Stimulated activated CD4-positive, alpha-beta T cell treated with anti-CD3 and anti-CD28 coated beads, Interleukin-12 subunit alpha, Interleukin-12 subunit beta, amount 100 ng/mL, for 48 hours (primary cell): ENCODE results near the gene ENO4.

ENCODE experiments used
- DNase-seq, 3 donors: peaks; one replicate each; pipeline ENCODE4 v3.0.0-alpha.2; 2020; ENCODE audit warnings: low read depth in 2 of 3, low spot score in 1 of 3

The ENO4 gene, protein sequence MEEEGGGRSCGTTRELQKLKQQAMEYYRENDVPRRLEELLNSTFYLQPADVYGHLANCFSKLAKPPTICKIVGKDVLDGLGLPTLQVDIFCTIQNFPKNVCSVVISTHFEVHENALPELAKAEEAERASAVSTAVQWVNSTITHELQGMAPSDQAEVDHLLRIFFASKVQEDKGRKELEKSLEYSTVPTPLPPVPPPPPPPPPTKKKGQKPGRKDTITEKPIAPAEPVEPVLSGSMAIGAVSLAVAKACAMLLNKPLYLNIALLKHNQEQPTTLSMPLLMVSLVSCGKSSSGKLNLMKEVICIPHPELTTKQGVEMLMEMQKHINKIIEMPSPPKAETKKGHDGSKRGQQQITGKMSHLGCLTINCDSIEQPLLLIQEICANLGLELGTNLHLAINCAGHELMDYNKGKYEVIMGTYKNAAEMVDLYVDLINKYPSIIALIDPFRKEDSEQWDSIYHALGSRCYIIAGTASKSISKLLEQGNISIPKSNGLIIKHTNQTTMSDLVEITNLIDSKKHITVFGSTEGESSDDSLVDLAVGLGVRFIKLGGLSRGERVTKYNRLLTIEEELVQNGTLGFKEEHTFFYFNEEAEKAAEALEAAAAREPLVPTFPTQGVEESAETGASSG

GRCh38 chr10:116849248-116850057, at the start of gene ENO4:
Gene ENO4, plus strand, starts transcription at chr10:116849499. Its CDS starts 68 bp downstream, at chr10:116849567.
- peak in 2 of 3 donors; percentile 1 to 5 for DNase-seq

DNA sequence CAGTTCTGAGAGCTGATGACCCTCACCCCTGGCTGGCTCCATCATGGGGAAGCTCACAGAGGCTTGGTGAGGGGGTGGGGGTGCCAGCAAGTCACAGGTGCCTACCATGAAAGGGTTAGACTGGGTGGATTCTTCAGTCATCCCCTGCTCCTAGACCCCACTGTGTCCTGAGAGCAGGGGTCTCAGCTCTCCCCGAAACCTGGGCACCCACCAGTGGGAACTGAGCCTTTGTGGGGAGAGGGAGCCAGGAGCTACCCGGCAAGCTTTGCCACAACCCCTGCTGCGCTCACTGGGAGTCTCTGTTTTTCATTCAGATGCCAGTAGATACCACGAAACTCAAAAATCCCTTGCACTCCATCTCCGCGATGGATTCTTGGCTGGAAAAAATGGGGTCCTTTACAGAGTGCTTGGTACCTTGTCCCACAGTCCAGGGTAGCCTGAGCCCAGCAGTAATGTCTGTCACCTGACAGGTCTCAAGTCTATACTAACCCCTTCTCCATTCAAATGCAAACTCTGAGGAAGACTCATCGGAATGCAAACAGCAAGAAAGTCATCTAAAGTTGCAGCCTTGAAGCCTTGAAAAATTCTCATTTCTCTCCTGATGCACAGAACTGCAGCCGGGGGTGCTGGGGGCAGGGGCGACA, 48.9 kb upstream of the ENO4 start:
- no peak for DNase-seq

- DNase-seq = no peak
Measured at GRCh38 chr10:116801658-116802057, 47.6 kb upstream of the ENO4 start.

GRCh38 chr10:116802474-116802873, 46.8 kb upstream of the ENO4 start:
- no peak for DNase-seq

DNA sequence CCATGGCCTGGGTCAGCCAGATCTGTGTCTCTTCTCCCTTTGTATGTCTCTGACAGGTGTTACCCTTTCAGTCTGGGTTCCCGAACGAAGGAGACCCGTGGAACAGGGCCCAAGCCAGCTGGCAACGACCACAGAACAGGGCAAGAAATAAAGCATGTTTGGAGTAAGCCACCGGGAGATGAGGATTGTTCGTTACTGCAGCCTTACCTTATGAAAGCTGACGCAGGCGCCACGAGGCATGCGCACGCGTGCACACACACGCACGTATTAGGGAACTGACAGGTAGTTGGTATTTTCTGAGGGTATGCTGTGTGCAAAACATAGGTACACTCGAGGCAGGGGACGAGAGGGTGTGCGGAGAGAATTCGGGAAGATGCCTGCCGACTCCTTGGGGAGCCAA, 46.4 kb upstream of the ENO4 start:
- DNase-seq = no peak

DNA sequence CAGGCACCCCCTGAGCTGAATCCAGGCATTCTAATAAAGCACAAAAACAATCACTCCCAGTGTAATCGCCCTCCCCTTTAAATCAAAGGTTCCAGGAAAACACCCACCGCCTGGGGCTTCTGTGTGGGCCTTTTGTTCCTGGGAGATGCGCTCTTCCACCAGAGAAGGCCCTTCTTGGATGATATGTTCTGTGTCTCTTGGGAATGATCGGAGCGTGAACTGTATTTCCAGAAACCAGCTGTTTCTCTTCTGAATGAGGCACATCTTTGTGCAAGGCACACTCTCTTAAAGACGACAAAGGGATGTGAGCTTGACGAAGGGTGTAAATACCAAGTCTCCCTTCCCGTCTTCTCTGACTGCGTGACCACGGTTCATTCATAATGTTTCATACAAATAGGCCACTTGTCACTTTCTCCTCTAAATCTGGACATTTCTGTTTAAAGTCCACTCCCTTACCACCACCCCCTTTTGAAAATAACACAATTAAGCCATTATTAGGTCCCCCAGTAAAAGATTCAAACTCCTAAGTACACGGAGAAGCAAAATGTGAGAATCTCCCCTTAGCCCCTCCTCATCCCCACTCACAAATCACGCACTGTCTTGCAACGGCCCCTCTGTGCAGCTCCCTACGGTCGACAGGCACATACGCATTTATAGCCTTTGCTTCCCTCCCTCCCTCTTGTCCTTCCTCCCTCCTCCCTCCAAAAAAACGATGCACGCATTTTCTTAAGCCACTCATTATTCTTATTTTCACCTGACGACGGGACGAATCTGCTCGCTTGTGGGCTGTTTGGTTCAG, 45.6 kb upstream of the ENO4 start:
- no peak for DNase-seq

- DNase-seq = no peak
Measured at GRCh38 chr10:116808706-116809105, 40.6 kb upstream of the ENO4 start.

DNA sequence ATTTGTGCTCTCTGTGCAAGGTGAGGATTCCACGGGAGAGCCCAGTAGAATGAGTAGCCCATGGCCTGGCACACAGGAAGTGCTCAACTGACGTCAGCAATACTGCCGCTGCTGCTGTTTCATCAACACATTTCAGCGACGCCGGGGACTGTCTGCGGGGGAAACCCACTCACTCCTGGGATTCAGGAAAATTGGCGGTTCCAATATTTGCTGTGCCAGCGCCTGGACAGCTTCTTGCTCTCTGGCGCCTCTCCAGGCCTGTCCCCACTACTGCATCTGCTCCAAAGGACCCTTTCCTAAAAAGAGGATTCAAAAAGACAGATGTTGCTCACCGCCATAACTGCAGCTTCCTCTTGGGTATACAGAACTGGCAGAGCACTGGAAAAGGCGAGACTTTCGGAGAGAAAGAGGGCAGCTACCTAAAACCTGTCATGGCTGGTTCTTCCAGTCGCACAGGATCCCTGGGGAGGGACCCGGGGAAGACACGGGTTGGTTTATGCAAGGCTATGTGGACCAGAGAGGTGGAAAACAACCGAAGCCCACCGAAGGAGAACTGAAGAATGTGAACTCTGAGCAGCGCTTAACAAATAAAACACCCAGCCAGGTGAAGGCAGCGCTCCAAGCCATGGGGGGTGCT, 39.7 kb upstream of the ENO4 start:
- no peak for DNase-seq

DNA sequence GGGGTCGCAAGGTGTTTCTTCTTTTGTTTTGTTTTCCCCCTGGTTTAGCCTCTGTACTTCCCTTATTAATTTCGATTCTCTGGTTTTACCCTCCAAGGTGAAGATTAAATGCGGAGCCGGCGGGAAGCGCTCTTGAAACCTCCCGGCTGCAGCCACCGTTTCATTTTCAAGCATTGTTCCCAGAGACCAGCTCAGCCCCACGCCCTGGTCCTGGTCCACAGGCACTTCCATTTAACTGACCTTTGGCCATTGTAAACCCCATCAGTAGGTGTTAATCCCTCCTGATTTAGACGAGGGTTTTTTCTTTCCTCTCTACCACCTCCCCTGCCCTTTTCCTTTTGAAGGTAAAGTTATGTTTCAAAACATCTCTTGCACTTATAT, 39.2 kb upstream of the ENO4 start:
- DNase-seq = no peak

DNA sequence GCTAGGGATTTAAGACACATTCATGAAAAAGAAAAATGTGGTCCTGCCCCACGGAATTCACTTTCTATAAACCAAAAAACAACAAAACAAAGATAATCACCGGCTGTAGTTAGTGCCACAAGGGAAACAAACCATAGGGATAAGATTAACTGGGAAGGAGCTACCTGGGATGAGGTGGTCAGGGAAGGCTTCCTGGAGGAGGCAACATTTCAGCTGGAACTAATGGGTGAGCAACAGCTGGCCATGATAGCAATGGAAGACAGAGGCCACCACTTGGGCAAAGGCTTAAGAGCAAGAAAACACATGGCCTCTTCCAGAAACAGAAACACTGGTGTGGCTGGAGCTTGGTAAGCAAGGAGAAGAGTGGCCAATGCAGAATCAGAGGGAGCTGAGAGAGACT, 38.4 kb upstream of the ENO4 start:
- DNase-seq = no peak

DNA sequence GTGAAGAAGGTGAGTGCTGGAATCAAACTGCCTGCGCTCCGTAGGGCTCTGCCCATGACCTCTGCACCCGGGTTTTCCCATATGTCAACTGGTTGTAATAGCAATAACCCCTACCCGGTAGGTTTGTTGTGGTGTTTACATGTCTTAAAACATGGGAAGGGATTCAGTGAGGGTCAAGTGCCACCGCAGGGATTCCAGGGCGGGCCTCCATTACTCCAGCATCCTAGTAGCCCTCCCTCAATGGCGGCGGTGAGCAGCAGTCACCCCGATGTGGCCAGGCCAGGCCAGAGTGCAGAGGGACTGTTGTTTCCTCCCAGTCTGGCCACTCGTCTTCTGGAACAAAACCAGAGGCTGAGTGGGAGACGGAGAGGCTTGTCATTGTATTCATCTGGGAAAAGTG, 37.6 kb upstream of the ENO4 start:
- no peak for DNase-seq

DNA sequence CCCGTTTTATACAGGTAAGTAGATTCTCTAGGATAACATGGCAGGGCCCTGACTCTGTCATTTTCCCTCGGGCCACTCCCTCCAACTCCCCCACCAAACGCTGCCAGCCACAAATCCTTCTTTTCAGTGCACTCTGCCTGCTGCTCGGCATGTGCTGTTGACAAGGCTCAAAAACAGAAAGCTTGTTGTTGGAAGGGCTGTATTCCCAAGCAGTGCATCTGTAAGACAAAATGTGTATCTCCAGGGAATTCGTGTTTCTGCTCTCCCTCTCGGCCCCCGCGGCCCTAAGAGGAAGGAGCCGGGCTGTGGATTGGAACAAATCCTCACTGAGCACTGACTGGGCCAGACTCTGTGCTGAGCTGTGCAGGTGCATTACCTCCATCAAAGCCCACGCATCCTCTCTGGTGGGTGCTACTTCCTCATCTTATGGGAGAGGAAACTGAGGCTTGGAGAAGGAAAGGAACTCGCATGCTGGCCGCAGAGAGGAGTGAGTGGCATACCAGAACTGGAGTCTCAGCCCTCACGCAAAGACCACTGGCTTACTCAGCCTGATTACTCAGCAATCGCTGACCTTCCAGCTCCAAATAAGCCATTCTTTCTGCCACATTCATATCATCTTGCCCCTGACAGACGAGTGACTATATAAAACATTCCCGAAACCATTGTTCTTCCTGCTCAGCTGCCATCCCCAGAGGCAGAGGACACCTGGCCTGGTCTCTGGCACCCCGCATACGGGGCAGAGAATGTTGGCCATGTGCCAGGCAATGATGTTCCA, 33.5 kb upstream of the ENO4 start:
- DNase-seq = no peak

GRCh38 chr10:116817178-116817577, 32.1 kb upstream of the ENO4 start:
- no peak for DNase-seq

DNA sequence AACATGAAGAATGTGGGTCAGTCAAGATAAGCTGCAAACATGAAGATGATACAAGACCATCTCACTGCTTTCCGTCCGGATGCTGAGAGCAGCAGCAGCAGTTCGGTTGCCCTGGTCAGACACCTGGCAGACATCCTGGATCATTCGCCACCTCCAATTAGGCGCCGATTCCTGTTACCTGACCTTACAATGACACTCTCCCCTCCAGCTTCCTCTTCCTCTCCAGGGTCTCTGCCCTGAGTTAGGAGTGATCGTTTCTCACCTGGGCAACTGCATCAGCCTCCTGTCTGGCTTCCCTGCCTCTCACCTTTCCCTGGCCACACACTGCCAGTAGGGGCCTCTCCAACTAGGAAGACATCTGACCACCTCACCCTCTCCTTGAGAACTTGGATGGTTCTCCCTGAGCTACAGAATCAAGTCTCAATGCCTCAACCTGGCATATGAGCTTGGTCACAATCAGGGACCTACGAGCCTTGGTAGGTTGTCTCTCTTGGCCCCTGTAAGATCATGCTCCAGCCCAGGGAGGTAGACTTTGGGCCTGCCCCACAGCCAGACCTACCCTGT, 31.4 kb upstream of the ENO4 start:
- DNase-seq = no peak

DNA sequence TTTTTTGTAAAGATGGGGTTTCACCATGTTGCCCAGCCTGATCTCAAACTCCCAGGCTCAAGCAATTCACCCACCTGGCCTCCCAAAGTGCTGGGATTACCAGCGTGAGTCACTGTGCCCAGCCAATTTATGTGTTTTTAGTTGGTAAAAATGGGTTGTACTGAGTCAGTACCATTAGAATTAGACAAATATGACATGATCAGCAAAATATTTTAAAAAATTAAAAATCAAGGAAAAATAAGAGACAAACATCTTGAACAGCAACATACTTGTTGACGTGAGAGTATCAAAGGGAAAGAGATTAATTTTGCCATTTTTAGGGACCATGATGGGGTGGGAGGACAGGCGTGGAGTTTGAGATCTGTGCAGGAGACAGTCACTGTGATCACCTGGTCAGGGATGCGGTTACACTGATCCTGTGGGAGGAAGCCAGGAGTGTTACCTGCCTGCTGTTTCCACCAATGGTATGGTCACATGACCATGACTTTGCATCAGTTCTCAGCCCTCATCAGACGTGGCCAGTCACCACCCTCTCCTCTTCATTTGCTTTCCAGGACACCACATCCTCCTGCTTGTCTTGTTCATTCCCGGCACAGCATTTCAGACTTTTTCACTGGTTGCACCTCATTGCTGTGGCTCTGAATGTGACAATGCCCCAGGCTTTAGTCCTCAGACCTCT, 29.2 kb upstream of the ENO4 start:
- no peak for DNase-seq

GRCh38 chr10:116825901-116826300, 23.4 kb upstream of the ENO4 start:
- DNase-seq = no peak

GRCh38 chr10:116826803-116827202, 22.5 kb upstream of the ENO4 start:
- no peak for DNase-seq

- no peak for DNase-seq
Measured at GRCh38 chr10:116827214-116827671, 22.1 kb upstream of the ENO4 start.
